SK-N-SH treated with all-trans-retinoic acid at 6 μM for 48 hours (cell line): ENCODE measurements around the gene GPR176.

ENCODE experiments used
- ATAC-seq: fragments of 200-7000 bp; cut with Tn5 transposase; 3 replicates; pipeline ENCODE4 v1.9.1; 2020; ENCODE audit warnings: mild to moderate bottlenecking, moderate library complexity
- ARNTL ChIP-seq: fragments of 450-650 bp; formaldehyde crosslinking; IDR thresholded peaks from 2 replicates; pipeline ENCODE4 v1.5.0; 2020; ENCODE audit warnings: low read depth, mild to moderate bottlenecking, moderate library complexity, borderline replicate concordance
- BACH2 ChIP-seq: fragments of 250-450 bp; sonication (Bioruptor Pico); IDR thresholded peaks from 2 replicates; pipeline ENCODE4 v1.9.0; 2021; ENCODE audit warnings: mild to moderate bottlenecking, borderline replicate concordance
- CSDC2 ChIP-seq: fragments of 250-450 bp; sonication (Bioruptor Pico); IDR thresholded peaks from 2 replicates; pipeline ENCODE4 v1.5.0; 2020; ENCODE audit warnings: mild to moderate bottlenecking, moderate library complexity
- ESRRG ChIP-seq: fragments of 250-450 bp; sonication (Bioruptor Pico); IDR thresholded peaks from 2 replicates; pipeline ENCODE4 v1.6.1; 2021; ENCODE audit warnings: mild to moderate bottlenecking
- GLIS3 ChIP-seq: fragments of 250-450 bp; sonication (Bioruptor Pico); IDR thresholded peaks from 2 replicates; pipeline ENCODE4 v1.5.0; 2020; ENCODE audit warnings: mild to moderate bottlenecking, moderate library complexity
- OSR1 ChIP-seq: fragments of 250-450 bp; sonication (Bioruptor Pico); IDR thresholded peaks from 2 replicates; pipeline ENCODE4 v1.8.0; 2022; ENCODE audit warnings: moderate library complexity, mild to moderate bottlenecking, inconsistent platforms
- PPARA ChIP-seq: fragments of 250-450 bp; sonication (Bioruptor Pico); IDR thresholded peaks from 2 replicates; pipeline ENCODE4 v1.5.0; 2020; ENCODE audit warnings: mild to moderate bottlenecking, borderline replicate concordance
- RARB ChIP-seq: fragments of 250-450 bp; sonication (Bioruptor Pico); IDR thresholded peaks from 2 replicates; pipeline ENCODE4 v1.8.0; 2021; ENCODE audit warnings: mild to moderate bottlenecking, moderate library complexity
- SNAI2 ChIP-seq: fragments of 250-450 bp; sonication (Bioruptor Pico); IDR thresholded peaks from 2 replicates; pipeline ENCODE4 v1.5.0; 2020; ENCODE audit warnings: mild to moderate bottlenecking, moderate library complexity
- TCF4 ChIP-seq: fragments of 250-450 bp; sonication (Bioruptor Pico); IDR thresholded peaks from 2 replicates; pipeline ENCODE4 v1.8.0; 2021; ENCODE audit warnings: mild to moderate bottlenecking, moderate library complexity, borderline replicate concordance
- TOX ChIP-seq: fragments of 250-450 bp; sonication (Bioruptor Pico); IDR thresholded peaks from 2 replicates; pipeline ENCODE4 v1.8.0; 2021; ENCODE audit warnings: mild to moderate bottlenecking, moderate library complexity, borderline replicate concordance
- ZC3H10 ChIP-seq: fragments of 250-450 bp; sonication (Bioruptor Pico); IDR thresholded peaks from 2 replicates; pipeline ENCODE4 v1.5.1; 2021; ENCODE audit warnings: mild to moderate bottlenecking, moderate library complexity
- ZFP3 ChIP-seq: fragments of 250-450 bp; sonication (Bioruptor Pico); IDR thresholded peaks from 2 replicates; pipeline ENCODE4 v1.5.0; 2020; ENCODE audit warnings: mild to moderate bottlenecking, moderate library complexity
- ZFP30 ChIP-seq: fragments of 450-650 bp; formaldehyde crosslinking; IDR thresholded peaks from 2 replicates; pipeline ENCODE4 v1.5.0; 2022; ENCODE audit warnings: mild to moderate bottlenecking, moderate library complexity
- ZNF565 ChIP-seq: fragments of 450-650 bp; formaldehyde crosslinking; conservative IDR thresholded peaks from 2 replicates; pipeline ENCODE4 v1.5.0; 2020; ENCODE audit warnings: low read depth, mild to moderate bottlenecking, moderate library complexity
- ZNF70 ChIP-seq: fragments of 450-650 bp; formaldehyde crosslinking; IDR thresholded peaks from 2 replicates; pipeline ENCODE4 v1.5.0; 2020; ENCODE audit warnings: mild to moderate bottlenecking, moderate library complexity
- ZNF8 ChIP-seq: fragments of 450-650 bp; formaldehyde crosslinking; IDR thresholded peaks from 2 replicates; pipeline ENCODE4 v1.5.0; 2020; ENCODE audit warnings: mild to moderate bottlenecking, moderate library complexity
- TF ChIP-seq, protein P1 (sequence below): fragments of 250-450 bp; sonication (Bioruptor Pico); IDR thresholded peaks from 2 replicates; pipeline ENCODE4 v1.5.1; 2020; ENCODE audit warnings: low read depth, mild to moderate bottlenecking, moderate library complexity
- TF ChIP-seq, protein P2 (sequence below): fragments of 250-450 bp; sonication (Bioruptor Pico); IDR thresholded peaks from 2 replicates; pipeline ENCODE4 v1.5.0; 2020; ENCODE audit warnings: mild to moderate bottlenecking, moderate library complexity
- TF ChIP-seq, protein P3 (sequence below): fragments of 250-450 bp; sonication (Bioruptor Pico); IDR thresholded peaks from 2 replicates; pipeline ENCODE4 v1.8.0; 2020; ENCODE audit warnings: mild to moderate bottlenecking, moderate library complexity, borderline replicate concordance
- TF ChIP-seq, protein P4 (sequence below): fragments of 250-450 bp; sonication (Bioruptor Pico); IDR thresholded peaks from 2 replicates; pipeline ENCODE4 v1.5.1; 2021; ENCODE audit warnings: mild to moderate bottlenecking, moderate library complexity

The GPR176 gene

DNA sequence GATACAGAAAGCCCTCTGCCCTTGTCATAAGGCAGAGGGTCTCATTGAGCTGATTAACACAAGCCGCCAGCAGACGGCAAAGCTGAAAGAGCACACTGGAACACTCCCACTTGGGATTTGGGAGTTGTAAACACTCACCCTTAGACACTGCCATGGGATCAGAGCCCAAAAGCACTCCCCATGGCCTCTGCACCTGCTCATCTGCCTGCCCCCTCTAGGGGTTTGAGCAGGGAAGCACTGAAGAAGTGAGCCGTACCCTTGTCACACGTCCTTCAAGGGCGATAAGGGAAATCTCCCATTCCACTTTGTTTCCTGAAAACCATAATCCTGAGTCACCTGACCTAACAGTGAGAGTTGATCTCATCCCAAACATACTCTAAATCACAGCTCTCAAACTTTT, 152.1 kb downstream of the GPR176 start:
- TF ChIP-seq, protein P1, sequence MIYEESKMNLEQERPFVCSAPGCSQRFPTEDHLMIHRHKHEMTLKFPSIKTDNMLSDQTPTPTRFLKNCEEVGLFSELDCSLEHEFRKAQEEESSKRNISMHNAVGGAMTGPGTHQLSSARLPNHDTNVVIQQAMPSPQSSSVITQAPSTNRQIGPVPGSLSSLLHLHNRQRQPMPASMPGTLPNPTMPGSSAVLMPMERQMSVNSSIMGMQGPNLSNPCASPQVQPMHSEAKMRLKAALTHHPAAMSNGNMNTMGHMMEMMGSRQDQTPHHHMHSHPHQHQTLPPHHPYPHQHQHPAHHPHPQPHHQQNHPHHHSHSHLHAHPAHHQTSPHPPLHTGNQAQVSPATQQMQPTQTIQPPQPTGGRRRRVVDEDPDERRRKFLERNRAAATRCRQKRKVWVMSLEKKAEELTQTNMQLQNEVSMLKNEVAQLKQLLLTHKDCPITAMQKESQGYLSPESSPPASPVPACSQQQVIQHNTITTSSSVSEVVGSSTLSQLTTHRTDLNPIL (CRISPR knock-in tag) = no peak
- no peak for TF ChIP-seq ZFP30 (CRISPR knock-in tag)
- no peak for TF ChIP-seq GLIS3
- TF ChIP-seq CSDC2 (CRISPR knock-in tag) = no peak
- TF ChIP-seq OSR1 = no peak
- TF ChIP-seq, protein P2, sequence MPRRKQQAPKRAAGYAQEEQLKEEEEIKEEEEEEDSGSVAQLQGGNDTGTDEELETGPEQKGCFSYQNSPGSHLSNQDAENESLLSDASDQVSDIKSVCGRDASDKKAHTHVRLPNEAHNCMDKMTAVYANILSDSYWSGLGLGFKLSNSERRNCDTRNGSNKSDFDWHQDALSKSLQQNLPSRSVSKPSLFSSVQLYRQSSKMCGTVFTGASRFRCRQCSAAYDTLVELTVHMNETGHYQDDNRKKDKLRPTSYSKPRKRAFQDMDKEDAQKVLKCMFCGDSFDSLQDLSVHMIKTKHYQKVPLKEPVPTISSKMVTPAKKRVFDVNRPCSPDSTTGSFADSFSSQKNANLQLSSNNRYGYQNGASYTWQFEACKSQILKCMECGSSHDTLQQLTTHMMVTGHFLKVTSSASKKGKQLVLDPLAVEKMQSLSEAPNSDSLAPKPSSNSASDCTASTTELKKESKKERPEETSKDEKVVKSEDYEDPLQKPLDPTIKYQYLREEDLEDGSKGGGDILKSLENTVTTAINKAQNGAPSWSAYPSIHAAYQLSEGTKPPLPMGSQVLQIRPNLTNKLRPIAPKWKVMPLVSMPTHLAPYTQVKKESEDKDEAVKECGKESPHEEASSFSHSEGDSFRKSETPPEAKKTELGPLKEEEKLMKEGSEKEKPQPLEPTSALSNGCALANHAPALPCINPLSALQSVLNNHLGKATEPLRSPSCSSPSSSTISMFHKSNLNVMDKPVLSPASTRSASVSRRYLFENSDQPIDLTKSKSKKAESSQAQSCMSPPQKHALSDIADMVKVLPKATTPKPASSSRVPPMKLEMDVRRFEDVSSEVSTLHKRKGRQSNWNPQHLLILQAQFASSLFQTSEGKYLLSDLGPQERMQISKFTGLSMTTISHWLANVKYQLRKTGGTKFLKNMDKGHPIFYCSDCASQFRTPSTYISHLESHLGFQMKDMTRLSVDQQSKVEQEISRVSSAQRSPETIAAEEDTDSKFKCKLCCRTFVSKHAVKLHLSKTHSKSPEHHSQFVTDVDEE (CRISPR knock-in tag) = no peak
- no peak for TF ChIP-seq ZC3H10 (CRISPR knock-in tag)
- TF ChIP-seq RARB (CRISPR knock-in tag) = no peak
- TF ChIP-seq PPARA (CRISPR knock-in tag) = no peak
- TF ChIP-seq ZNF8 = no peak
- TF ChIP-seq ZNF70 (CRISPR knock-in tag) = no peak
- no peak for TF ChIP-seq ZNF565
- TF ChIP-seq SNAI2 (CRISPR knock-in tag) = no peak
- TF ChIP-seq ARNTL (CRISPR knock-in tag) = no peak
- no peak for TF ChIP-seq BACH2
- no peak for ATAC-seq

DNA sequence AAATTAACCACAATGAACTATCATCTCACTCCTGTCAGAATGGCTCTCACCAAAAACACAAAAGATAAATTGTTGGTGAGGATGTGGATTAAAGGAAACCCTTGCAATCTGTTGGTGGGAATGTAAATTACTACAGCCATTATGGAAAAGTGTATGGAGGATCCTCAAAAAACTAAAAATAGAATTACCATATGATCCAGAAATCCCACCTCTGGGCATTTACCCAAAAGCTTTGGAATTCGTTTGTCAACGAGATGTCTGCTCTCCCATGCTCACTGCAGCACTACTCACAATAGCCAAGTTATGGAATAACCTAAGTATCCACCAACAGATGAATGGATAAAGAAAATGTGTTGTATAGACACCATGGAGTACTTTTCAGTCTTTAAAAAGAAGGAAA, 159.1 kb downstream of the GPR176 start:
- no peak for TF ChIP-seq ZNF70 (CRISPR knock-in tag)
- TF ChIP-seq CSDC2 (CRISPR knock-in tag) = no peak
- TF ChIP-seq ZFP3 (CRISPR knock-in tag) = no peak
- TF ChIP-seq RARB (CRISPR knock-in tag) = no peak
- TF ChIP-seq ZFP30 (CRISPR knock-in tag) = no peak
- TF ChIP-seq ZC3H10 (CRISPR knock-in tag) = no peak
- TF ChIP-seq, protein P3, sequence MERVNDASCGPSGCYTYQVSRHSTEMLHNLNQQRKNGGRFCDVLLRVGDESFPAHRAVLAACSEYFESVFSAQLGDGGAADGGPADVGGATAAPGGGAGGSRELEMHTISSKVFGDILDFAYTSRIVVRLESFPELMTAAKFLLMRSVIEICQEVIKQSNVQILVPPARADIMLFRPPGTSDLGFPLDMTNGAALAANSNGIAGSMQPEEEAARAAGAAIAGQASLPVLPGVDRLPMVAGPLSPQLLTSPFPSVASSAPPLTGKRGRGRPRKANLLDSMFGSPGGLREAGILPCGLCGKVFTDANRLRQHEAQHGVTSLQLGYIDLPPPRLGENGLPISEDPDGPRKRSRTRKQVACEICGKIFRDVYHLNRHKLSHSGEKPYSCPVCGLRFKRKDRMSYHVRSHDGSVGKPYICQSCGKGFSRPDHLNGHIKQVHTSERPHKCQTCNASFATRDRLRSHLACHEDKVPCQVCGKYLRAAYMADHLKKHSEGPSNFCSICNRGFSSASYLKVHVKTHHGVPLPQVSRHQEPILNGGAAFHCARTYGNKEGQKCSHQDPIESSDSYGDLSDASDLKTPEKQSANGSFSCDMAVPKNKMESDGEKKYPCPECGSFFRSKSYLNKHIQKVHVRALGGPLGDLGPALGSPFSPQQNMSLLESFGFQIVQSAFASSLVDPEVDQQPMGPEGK (CRISPR knock-in tag) = no peak
- TF ChIP-seq OSR1 = no peak
- TF ChIP-seq, protein P4, sequence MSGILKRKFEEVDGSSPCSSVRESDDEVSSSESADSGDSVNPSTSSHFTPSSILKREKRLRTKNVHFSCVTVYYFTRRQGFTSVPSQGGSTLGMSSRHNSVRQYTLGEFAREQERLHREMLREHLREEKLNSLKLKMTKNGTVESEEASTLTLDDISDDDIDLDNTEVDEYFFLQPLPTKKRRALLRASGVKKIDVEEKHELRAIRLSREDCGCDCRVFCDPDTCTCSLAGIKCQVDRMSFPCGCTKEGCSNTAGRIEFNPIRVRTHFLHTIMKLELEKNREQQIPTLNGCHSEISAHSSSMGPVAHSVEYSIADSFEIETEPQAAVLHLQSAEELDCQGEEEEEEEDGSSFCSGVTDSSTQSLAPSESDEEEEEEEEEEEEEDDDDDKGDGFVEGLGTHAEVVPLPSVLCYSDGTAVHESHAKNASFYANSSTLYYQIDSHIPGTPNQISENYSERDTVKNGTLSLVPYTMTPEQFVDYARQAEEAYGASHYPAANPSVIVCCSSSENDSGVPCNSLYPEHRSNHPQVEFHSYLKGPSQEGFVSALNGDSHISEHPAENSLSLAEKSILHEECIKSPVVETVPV (CRISPR knock-in tag) = no peak
- no peak for TF ChIP-seq TCF4 (CRISPR knock-in tag)
- no peak for TF ChIP-seq ZNF565
- TF ChIP-seq TOX (CRISPR knock-in tag) = no peak
- no peak for TF ChIP-seq ARNTL (CRISPR knock-in tag)
- no peak for TF ChIP-seq GLIS3
- TF ChIP-seq, protein P1 (CRISPR knock-in tag) = no peak
- no peak for TF ChIP-seq ESRRG (CRISPR knock-in tag)
- ATAC-seq = no peak

DNA sequence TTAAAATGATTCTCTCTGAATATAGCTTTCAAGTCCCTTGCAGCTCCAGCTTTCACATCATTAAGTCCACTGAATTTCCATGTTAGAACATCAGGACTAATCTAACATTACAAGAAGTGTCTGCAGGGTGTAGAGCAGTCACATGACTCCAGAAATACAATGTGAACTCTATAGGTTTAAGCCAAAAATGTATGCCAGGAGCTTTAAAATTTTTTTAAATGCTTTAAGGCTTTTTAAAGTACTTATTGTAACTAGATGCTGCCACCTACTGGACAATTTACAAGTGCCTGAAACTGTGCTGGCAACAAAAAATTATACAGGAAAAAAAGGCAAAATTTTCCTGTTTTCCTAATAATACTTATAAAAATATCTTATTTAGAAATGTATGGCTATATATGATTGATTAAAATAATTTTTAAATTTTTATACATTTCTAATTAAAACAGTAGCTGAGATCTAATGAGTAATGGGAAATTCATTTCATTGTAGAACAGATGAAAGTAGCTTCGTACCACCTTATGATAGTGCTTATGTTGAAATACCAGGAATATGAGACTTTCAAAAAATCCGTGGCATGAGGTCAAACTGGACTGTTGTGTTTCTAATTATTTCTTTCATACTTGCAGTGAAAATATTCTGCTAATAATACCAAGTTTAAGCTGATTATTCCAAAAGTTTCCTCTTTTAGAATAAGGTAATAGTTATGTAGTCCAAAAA, 163.1 kb downstream of the GPR176 start:
- peak; percentile 58; the same call in 2 of the 3 replicates for ATAC-seq
- TF ChIP-seq TCF4 (CRISPR knock-in tag) = no peak
- TF ChIP-seq, protein P3 (CRISPR knock-in tag) = no peak
- TF ChIP-seq ARNTL (CRISPR knock-in tag) = no peak
- TF ChIP-seq SNAI2 (CRISPR knock-in tag) = no peak
- no peak for TF ChIP-seq TOX (CRISPR knock-in tag)
- TF ChIP-seq ZNF70 (CRISPR knock-in tag) = no peak
- no peak for TF ChIP-seq ZC3H10 (CRISPR knock-in tag)
- TF ChIP-seq OSR1 = no peak
- TF ChIP-seq, all 23 proteins: peak for 0
